ENCODE measurements around the gene SLC4A3.

SLC4A3 gene

DNA sequence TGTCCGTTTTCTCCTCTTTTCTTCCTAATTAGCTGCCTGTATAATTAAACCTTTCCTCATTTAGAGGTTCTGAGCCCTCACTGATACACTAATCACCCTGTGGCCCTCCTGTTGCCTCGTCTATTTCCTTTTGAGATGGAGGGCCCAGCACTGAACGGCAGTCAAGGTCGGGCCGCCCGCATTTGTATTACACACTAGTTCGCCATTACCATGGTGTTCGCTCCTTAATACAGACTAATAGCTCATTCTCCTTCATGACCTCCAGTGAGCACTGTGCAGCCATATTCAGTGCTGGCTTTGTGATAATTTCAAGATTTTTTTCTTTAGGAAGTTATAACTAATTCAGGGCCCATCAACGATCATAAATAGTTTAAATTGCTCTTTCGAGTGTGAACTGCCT is 64.1 kb downstream of the SLC4A3 start:
- DNase-seq (ENCODE audit: low read depth in 2 of 2) = no peak
- no peak overlapping the region for H3K4me3 ChIP-seq (replicated peaks in 1 of 2; ENCODE audit: low read depth in 2 of 2, low read length in 2 of 2)

More for the DNA sequence above, 64.1 kb downstream of the SLC4A3 start:
- TF ChIP-seq, protein P1, sequence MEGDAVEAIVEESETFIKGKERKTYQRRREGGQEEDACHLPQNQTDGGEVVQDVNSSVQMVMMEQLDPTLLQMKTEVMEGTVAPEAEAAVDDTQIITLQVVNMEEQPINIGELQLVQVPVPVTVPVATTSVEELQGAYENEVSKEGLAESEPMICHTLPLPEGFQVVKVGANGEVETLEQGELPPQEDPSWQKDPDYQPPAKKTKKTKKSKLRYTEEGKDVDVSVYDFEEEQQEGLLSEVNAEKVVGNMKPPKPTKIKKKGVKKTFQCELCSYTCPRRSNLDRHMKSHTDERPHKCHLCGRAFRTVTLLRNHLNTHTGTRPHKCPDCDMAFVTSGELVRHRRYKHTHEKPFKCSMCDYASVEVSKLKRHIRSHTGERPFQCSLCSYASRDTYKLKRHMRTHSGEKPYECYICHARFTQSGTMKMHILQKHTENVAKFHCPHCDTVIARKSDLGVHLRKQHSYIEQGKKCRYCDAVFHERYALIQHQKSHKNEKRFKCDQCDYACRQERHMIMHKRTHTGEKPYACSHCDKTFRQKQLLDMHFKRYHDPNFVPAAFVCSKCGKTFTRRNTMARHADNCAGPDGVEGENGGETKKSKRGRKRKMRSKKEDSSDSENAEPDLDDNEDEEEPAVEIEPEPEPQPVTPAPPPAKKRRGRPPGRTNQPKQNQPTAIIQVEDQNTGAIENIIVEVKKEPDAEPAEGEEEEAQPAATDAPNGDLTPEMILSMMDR (IDR thresholded peaks at IDR 0.05; ENCODE audit: low read depth, low read length) = no peak

Measured in cardiac fibroblast (primary cell).